Uterus (tissue), 4 donors: ENCODE data around the gene PTGER2. TPM values are rescaled to one million over a fixed set of nuclear protein-coding genes. Genes with fewer than 3 reads are reported as not detected.

ENCODE experiments used
- DNase-seq, 2 donors: peaks; one replicate each; pipeline ENCODE4 v3.0.0-alpha.2; 2019 to 2020
- H3K27ac ChIP-seq, 2 donors: fragments of 200-600 bp; sonication (generic); 1 replicate in 1 of 2; 2 replicates in 1 of 2; pipeline ENCODE4 v1.5.1; 2016 to 2018
- H3K27me3 ChIP-seq, 2 donors: fragments of 200-600 bp; sonication (generic); one replicate each; pipeline ENCODE4 v1.5.1; 2018 to 2019; ENCODE audit warnings: control low read depth in 1 of 2
- H3K36me3 ChIP-seq, 2 donors: fragments of 200-600 bp; sonication (generic); one replicate each; pipeline ENCODE4 v1.5.1; 2019; ENCODE audit warnings: control low read depth in 1 of 2
- H3K4me1 ChIP-seq, 2 donors: fragments of 200-600 bp; sonication (generic); one replicate each; pipeline ENCODE4 v1.5.1; 2018 to 2019; ENCODE audit warnings: control low read depth in 1 of 2
- H3K4me3 ChIP-seq, 2 donors: fragments of 200-600 bp; sonication (generic); 1 replicate in 1 of 2; 2 replicates in 1 of 2; pipeline ENCODE4 v1.5.1; 2018 to 2019; ENCODE audit warnings: mild to moderate bottlenecking in 1 of 2
- H3K9me3 ChIP-seq, 2 donors: fragments of 200-600 bp; sonication (generic); one replicate each; pipeline ENCODE4 v1.5.1; 2019; ENCODE audit warnings: control low read depth in 1 of 2
- POLR2A ChIP-seq, 2 donors: fragments of 450-650 bp; IDR thresholded peaks; one replicate each; pipeline ENCODE4 v1.6.1; 2016; ENCODE audit warnings: antibody characterized with exemption in 2 of 2, mild to moderate bottlenecking in 1 of 2, moderate library complexity in 1 of 2
- intact Hi-C: fragments of 100-400 bp; cut with DNase I; formaldehyde crosslinking; loops from one replicate; pipeline ENCODE4 v1.15.1; 2023; ENCODE audit warnings: low total_unique reads
- total RNA-seq, 4 donors: library from RNA; depleted of rRNA in 3 of 4; stranded (reverse); fragments of >200 nt in 3 of 4; gene quantifications; one replicate each; pipeline versions ENCODE4 v1.1.0 to v1.2.4, GENCODE V29; 2014 to 2023
- TF ChIP-seq, protein P1 (sequence below), 4 experiments: fragments of 200-600 bp in 2 of 4; fragments of 450-650 bp in 2 of 4; sonication (generic) in 2 of 4; IDR thresholded peaks; one replicate each; pipeline ENCODE4 v1.5.1; 2016 to 2019; ENCODE audit warnings: antibody characterized with exemption in 4 of 4, mild to moderate bottlenecking in 2 of 4, moderate library complexity in 1 of 4
- donor health status: DM: yes; HTN: yes; CAD: no.

PTGER2 gene
- total RNA-seq, 4 donors from 2014 or later: 1.5 to 7.1 (median 4.7) TPM

DNA sequence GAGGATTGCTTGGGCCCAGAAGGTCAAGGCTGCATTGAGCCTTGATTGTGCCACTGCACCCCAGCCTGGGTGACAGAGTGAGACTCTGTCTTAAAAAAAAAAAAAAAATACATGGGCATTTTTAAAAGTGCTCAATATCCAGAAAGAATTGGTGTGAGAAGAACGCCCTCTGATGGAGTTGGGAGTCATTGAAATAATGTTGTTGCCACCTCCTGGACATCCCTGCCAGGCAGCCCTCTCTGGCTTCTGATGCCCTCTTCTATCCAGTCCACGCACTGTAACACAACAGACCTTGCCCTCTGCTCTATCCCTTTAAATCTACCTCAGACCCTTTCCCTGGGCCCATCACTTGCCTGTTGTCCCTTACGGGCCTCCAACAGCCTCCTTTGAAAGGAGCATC lies 41.7 kb upstream of the PTGER2 start:
- intact Hi-C loops: no loop called here
- Histone ChIP-seq H3K4me3 (no peak overlapping the region), H3K27ac (no peak overlapping the region), H3K36me3 (no peaks in the 10 kb centered on the region), H3K9me3 (no peaks in the 10 kb centered on the region), H3K4me1 (no peaks in the 10 kb centered on the region), H3K27me3 (no peaks in the 10 kb centered on the region)
- no peak for DNase-seq
- TF ChIP-seq, protein P1, sequence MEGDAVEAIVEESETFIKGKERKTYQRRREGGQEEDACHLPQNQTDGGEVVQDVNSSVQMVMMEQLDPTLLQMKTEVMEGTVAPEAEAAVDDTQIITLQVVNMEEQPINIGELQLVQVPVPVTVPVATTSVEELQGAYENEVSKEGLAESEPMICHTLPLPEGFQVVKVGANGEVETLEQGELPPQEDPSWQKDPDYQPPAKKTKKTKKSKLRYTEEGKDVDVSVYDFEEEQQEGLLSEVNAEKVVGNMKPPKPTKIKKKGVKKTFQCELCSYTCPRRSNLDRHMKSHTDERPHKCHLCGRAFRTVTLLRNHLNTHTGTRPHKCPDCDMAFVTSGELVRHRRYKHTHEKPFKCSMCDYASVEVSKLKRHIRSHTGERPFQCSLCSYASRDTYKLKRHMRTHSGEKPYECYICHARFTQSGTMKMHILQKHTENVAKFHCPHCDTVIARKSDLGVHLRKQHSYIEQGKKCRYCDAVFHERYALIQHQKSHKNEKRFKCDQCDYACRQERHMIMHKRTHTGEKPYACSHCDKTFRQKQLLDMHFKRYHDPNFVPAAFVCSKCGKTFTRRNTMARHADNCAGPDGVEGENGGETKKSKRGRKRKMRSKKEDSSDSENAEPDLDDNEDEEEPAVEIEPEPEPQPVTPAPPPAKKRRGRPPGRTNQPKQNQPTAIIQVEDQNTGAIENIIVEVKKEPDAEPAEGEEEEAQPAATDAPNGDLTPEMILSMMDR (IDR thresholded peaks at IDR 0.05): no peak

DNA sequence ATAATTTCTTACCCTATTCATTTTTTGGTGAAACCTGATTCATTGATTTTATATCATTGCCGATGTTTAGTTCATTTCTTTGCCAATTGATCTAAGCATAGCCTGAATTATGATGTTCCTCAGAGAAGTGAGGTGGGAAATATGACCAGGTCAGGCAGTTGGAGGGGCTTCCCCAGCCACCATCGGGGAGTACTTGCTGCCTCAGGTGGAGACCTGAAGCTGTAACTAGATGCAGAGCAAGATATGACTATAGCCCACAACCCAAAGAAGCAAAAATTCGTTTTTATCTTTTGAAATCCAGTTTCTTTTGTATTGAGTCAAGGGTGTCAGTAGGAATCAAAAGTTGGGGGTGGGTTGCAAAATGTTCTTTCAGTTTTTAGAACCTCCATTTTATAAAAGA lies 38.7 kb upstream of the PTGER2 start:
- H3K27ac ChIP-seq: no peak overlapping the region
- TF ChIP-seq, protein P1 (IDR thresholded peaks at IDR 0.05): no peak
- TF ChIP-seq POLR2A (IDR thresholded peaks at IDR 0.05): no peak
- intact Hi-C loops: no loop called here

DNA sequence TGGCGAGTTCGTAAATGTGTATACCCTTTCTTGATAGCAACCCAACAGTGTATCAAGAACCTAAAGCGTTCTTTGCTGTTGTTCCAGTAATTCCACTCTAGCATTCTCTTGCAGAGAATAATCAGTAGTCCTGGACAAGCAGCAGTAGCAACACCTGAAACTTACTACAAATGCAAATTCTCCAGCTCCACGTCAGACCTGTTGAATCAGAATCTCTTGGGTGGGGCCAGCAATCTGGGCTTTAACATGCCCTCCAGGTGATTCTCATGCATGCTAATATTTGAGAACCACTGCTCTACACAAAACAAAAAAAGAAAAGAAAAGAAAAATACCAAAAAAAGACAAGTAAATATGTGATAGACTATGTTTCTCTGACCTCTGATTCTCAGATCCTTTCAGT lies 36.6 kb upstream of the PTGER2 start:
- intact Hi-C loops: no loop called here
- Histone ChIP-seq H3K27ac (no peak overlapping the region), H3K27me3 (no peaks in the 10 kb centered on the region), H3K4me1 (no peaks in the 10 kb centered on the region), H3K4me3 (no peak overlapping the region), H3K9me3 (no peaks in the 10 kb centered on the region), H3K36me3 (no peaks in the 10 kb centered on the region)
- DNase-seq: no peak
- TF ChIP-seq POLR2A (IDR thresholded peaks at IDR 0.05): no peak
- TF ChIP-seq, protein P1 (IDR thresholded peaks at IDR 0.05): no peak

More for the DNA sequence above, 38.7 kb upstream of the PTGER2 start:
- Histone ChIP-seq H3K4me1 (no peaks in the 10 kb centered on the region), H3K4me3 (no peak overlapping the region), H3K36me3 (no peaks in the 10 kb centered on the region), H3K9me3 (no peaks in the 10 kb centered on the region), H3K27me3 (no peaks in the 10 kb centered on the region)
- no peak for DNase-seq

DNA sequence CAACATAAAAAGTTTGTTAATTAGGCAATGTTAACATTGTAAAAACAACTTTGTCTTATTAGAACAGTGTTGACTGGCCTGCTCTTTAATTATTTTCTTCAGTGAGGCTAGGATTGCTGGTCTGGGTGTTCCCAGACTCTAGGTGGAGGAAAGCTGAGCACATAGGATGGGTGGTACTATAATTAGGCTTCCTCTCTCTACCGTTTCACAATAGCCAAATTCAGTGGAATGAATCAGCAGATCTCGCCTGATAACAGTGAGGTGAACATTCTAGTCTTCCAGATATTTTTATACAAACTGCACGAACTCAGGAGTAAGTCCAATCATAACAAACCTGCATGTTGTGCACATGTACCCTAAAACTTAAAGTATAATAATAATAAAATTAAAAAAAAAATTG lies 34.7 kb upstream of the PTGER2 start:
- no peak for TF ChIP-seq POLR2A (IDR thresholded peaks at IDR 0.05)
- TF ChIP-seq, protein P1 (IDR thresholded peaks at IDR 0.05): no peak
- intact Hi-C loops: no loop called here
- H3K27me3 ChIP-seq: no peaks in the 10 kb centered on the region

DNA sequence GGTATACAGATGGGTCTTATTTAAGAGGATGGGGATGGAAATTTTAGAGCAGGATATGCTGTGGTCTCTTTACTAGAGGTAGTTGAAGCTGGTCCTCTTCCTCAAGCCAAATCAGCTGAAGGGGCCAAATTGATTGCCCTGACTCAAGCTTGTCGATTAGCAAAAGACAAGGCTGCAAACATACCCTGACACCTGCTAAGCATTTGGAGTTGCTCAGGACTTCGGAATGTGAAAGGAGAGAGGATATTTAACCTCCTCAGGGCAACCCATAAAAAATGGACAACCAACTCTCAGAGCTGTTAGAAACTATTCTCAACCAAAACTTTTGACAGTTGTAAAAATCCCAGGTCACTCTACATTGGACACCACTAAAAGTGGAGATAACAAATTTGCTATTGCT lies 31.0 kb upstream of the PTGER2 start:
- Histone ChIP-seq H3K9me3 (no peaks in the 10 kb centered on the region), H3K4me3 (no peak overlapping the region), H3K27me3 (no peaks in the 10 kb centered on the region), H3K36me3 (no peaks in the 10 kb centered on the region), H3K27ac (no peak overlapping the region), H3K4me1 (no peaks in the 10 kb centered on the region)
- intact Hi-C loops: no loop called here
- TF ChIP-seq, protein P1 (IDR thresholded peaks at IDR 0.05): no peak
- no peak for TF ChIP-seq POLR2A (IDR thresholded peaks at IDR 0.05)
- DNase-seq: no peak

More for the DNA sequence above, 34.7 kb upstream of the PTGER2 start:
- Histone ChIP-seq H3K27ac (no peak overlapping the region), H3K4me3 (no peak overlapping the region), H3K4me1 (no peaks in the 10 kb centered on the region), H3K36me3 (no peaks in the 10 kb centered on the region), H3K9me3 (no peaks in the 10 kb centered on the region)
- no peak for DNase-seq
